Effector CD8-positive, alpha-beta T cell (primary cell): ENCODE results near the gene TEX12.

Experiments
- DNase-seq: peaks from one replicate; lab custom pipeline; 2025; lab: John Stamatoyannopoulos, UW

TEX12 gene

DNA sequence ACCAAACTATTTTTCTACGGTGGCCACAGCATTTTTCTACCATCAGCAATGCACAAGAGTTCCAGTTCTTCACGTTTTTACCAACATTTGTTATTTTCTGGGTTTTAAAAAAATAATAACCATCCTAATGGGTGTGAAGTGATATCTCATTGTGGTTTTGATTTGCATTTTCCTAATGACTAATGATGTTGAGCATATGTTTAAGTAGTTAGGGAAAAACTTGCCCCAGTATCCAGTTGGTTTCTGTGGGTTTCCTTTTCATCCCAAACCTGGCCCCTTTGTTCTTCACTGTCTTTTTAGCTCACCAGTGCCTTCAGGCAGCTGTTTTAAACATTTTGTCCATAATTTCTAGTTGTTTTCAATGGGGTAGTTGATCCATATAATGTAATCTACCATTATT, 44.4 kb downstream of the TEX12 start:
- no peak for DNase-seq

GRCh38 chr11:112212290-112212689, 45.1 kb downstream of the TEX12 start:
- DNase-seq, result no peak

- DNase-seq, result no peak
These were observed 45.5 kb downstream of the TEX12 start for GRCh38 chr11:112212710-112213109.

DNA sequence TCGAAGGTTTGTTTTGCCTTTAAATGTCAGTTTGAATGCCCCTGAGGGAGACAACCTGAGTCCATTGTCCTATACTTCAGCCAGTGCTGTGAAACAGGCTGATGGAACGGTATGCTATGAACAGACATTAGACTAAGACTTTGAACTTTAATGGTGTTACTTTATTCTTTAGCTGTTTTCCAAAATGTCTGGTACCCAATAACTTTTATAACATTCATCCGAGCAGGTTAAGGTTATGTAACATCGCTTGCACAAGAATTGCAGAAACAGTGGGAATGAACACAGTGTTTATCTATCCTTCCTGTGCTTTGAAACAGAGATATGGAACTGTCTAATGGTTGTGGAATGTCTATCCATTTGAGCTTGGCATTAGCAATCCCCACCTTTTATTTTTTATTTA, 46.6 kb downstream of the TEX12 start:
- DNase-seq, result no peak

DNA sequence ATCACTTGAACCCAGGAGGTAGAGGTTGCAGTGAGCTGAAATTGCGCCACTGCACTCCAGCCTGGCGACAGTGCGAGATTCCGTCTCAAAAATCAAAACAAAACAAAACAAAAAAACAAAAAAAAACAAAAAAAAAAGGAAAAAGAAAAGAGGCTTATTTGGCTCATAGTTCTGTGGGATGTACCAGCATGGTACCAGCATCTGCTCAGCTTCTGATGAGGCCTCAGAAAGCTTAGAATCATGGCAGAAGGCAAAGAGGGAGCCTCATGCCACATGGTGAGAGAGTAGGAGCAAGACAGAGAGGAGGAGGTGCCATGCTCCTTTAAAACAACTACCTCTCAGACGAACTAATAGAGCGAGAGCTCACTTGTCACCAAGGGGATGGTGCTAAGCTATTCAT, 48.4 kb downstream of the TEX12 start:
- DNase-seq, result no peak

DNA sequence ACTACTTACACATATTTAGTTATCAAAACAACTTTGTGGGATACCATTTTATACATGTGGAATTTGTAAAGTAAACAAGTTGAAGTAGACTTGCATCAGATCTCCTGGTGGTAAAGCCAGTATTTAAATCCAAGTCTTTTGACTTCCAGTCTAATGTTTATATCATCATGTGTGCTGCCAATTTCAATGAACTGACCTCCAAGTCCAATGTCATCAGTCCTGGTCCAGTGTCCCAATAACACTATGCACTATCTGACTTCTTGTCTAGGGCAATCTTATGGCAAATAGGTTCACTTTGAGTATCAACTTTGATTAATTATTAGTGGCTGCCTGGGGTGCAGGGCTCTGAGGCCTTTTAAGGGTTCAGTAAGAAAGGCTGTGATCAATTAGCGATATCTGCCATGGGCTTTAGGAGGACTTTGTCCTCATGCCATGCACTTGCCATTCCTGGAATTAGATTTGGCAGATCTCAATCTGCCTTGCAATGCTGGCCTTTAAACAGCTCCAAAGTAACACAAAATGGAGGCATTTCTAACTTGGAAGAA, 49.5 kb downstream of the TEX12 start:
- DNase-seq, result no peak

DNA sequence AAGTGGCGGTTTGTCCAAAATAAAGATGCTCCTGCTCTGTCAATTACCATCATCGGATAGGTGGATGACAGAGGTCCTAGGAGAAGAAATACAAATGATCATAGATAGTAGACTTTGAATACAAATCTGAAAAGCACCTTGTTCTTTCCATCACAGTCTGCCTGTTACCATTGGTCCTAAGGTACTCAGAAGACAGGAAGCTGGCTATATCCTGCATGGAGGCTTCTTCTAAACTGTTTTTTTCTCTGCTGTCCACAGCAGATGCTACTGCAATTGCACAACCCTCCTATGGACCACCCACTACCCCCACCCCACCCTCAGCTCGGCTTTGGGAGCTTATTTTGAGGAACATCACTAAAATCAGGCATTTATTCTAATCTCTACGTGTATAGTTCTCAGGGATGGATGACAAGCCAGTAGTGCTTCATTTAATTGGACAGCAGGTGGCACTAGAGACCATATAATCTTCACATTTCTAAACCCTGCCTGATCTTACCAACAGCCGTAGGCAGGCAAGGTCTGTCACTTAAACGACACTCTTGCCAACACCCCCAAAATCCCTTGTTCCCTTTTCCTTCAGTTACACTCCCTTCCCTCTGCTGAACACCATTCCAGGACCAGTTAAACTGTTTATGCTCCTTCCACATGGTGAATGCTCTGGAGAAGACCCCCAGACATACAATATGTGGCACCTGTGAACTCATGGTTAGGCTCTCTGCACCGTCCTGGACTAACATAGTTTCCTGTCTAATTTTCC, 52.5 kb downstream of the TEX12 start:
- no peak for DNase-seq

DNA sequence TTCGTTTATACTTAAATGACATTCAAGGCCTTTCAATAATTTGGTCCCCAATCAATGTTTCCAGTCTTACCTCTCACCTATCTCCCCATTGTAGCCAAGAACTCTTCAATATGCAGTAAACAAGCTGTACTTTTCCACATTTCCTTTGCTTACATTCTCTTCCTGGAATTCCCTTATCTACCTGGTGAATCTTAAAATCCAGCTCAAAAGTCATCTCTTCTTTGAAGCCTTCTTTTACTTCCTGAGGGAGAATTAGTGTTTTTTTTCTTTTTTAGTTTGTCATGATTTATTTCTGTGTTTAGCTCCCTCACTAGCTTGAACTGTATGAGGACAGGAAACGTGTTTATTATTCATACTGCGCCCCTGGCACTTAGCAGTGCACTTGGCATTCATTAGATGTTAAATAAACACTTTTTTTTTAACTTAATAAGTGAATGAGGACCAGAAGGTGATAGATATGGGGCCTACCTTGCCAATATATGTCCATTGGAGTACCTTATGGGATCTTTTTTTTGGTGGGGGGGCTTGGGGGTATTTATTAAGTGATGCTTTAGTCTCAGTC, 54.2 kb downstream of the TEX12 start:
- no peak for DNase-seq
